GM21390 (cell line): ENCODE results near the gene SLC7A8.

Experiments
- ATAC-seq: cut with Tn5 transposase; IDR thresholded peaks from one replicate; pipeline ENCODE4 v1.9.1; 2021; ENCODE audit not compliant: unreplicated experiment

SLC7A8 gene

GRCh38 chr14:23099212-23099861 is 84.1 kb downstream of the SLC7A8 start:
- no peak for ATAC-seq

- ATAC-seq, result no peak
Observed at GRCh38 chr14:23097786-23098185, 85.7 kb downstream of the SLC7A8 start.

- peak; percentile 84 for ATAC-seq
Observed at GRCh38 chr14:23095196-23096108, 88.0 kb downstream of the SLC7A8 start, which contains the start of gene C14orf119. Gene C14orf119, plus strand, starts transcription at chr14:23095505. Its CDS starts 2,154 bp downstream, at chr14:23097659.

- peak; percentile 38 for ATAC-seq
Observed at GRCh38 chr14:23094666-23095195, 88.7 kb downstream of the SLC7A8 start, which contains the start of gene ACIN1. Gene ACIN1, minus strand, starts transcription at chr14:23095136. Its CDS starts 24 bp downstream, at chr14:23095112.

GRCh38 chr14:23093991-23094665 is 89.3 kb downstream of the SLC7A8 start:
- ATAC-seq, result no peak

- ATAC-seq, result no peak
Observed at GRCh38 chr14:23093526-23093925, 89.9 kb downstream of the SLC7A8 start.

GRCh38 chr14:23093104-23093503 is 90.4 kb downstream of the SLC7A8 start:
- ATAC-seq, result no peak

- ATAC-seq, result no peak
Observed at GRCh38 chr14:23091294-23092225, 91.9 kb downstream of the SLC7A8 start.

GRCh38 chr14:23090254-23090636 is 93.2 kb downstream of the SLC7A8 start:
- no peak for ATAC-seq

GRCh38 chr14:23089498-23090253 is 93.8 kb downstream of the SLC7A8 start:
- no peak for ATAC-seq

- no peak for ATAC-seq
Observed at GRCh38 chr14:23086565-23086964, 96.9 kb downstream of the SLC7A8 start.

GRCh38 chr14:23085458-23085857 is 98.0 kb downstream of the SLC7A8 start:
- ATAC-seq, result no peak

- ATAC-seq, result no peak
Observed at GRCh38 chr14:23080474-23080873, 103.0 kb downstream of the SLC7A8 start.

GRCh38 chr14:23079716-23080115 is 103.7 kb downstream of the SLC7A8 start:
- ATAC-seq, result no peak

GRCh38 chr14:23078692-23079116 is 104.8 kb downstream of the SLC7A8 start:
- ATAC-seq, result no peak

GRCh38 chr14:23077962-23078361 is 105.5 kb downstream of the SLC7A8 start:
- no peak for ATAC-seq

- ATAC-seq, result no peak
Observed at GRCh38 chr14:23076785-23077408, 106.6 kb downstream of the SLC7A8 start.
